HepG2 (cell line): Measurements from ENCODE around the gene DNAJC1. TPM values are rescaled to one million over a fixed set of nuclear protein-coding genes. Genes with fewer than 3 reads are reported as not detected.

Experiments
- HDAC2 ChIP-seq: sonication (generic); formaldehyde crosslinking; IDR thresholded peaks from 2 replicates; pipeline ENCODE4 v1.4.0; 2020; ENCODE audit warnings: missing genetic modification reagents
- IKZF5 ChIP-seq: IDR thresholded peaks from 2 replicates; pipeline ENCODE4 v1.6.1; 2018; ENCODE audit warnings: missing genetic modification reagents, mild to moderate bottlenecking, missing compliant biosample characterization
- KAT2B ChIP-seq: fragments of 150-350 bp; IDR thresholded peaks from 2 replicates; pipeline ENCODE4 v1.6.1; 2014; ENCODE audit warnings: low read depth, low read length, borderline replicate concordance
- KIAA2018 ChIP-seq: sonication (generic); formaldehyde crosslinking; IDR thresholded peaks from 2 replicates; pipeline ENCODE4 v1.5.0; 2020; ENCODE audit warnings: mild to moderate bottlenecking, missing genetic modification reagents, borderline replicate concordance
- PCBP2 ChIP-seq: fragments of 200-400 bp; formaldehyde crosslinking; optimal IDR thresholded peaks from 2 replicates; pipeline ENCODE3; 2018; ENCODE audit warnings: low read length, low read depth; ENCODE audit not compliant: poor library complexity, severe bottlenecking
- RXRA ChIP-seq: sonication (generic); formaldehyde crosslinking; IDR thresholded peaks from 2 replicates; pipeline ENCODE4 v1.5.1; 2020; ENCODE audit warnings: missing genetic modification reagents
- SP1 ChIP-seq, 2 experiments: fragments of 450-650 bp in 1 of 2; sonication (generic) in 1 of 2; formaldehyde crosslinking in 1 of 2; IDR thresholded peaks; 2 replicates each; pipeline versions ENCODE4 v1.4.0 to v1.6.1; 2016 to 2020; ENCODE audit warnings: missing genetic modification reagents in 1 of 2
- SRY ChIP-seq: sonication (generic); formaldehyde crosslinking; IDR thresholded peaks from 2 replicates; pipeline ENCODE4 v1.8.0; 2022; ENCODE audit warnings: mild to moderate bottlenecking, missing genetic modification reagents
- ZNF274 ChIP-seq: sonication (generic); formaldehyde crosslinking; IDR thresholded peaks from 2 replicates; pipeline ENCODE4 v1.5.1; 2020; ENCODE audit warnings: mild to moderate bottlenecking, missing genetic modification reagents
- ZNF501 ChIP-seq: sonication (generic); formaldehyde crosslinking; IDR thresholded peaks from 2 replicates; pipeline ENCODE4 v1.5.1; 2020; ENCODE audit warnings: mild to moderate bottlenecking, moderate library complexity, missing genetic modification reagents
- ZNF792 ChIP-seq: IDR thresholded peaks from 2 replicates; pipeline ENCODE4 v1.6.1; 2016
- polyA plus RNA-seq, 8 experiments: library from polyadenylated mRNA; depleted of rRNA in 3 of 8; stranded (reverse) in 7 of 8; unstranded in 1 of 8; fragments of >200 nt; fragmentation: Illumina TruSeq in 4 of 8; extraction: Trizol in 4 of 8; gene quantifications; 2 replicates each; pipeline versions ENCODE4 v1.2.1 to v1.2.3, GENCODE V29; 2011 to 2016; ENCODE audit warnings: low read depth in 4 of 8, missing spikeins in 1 of 8, mixed read lengths in 1 of 8; ENCODE audit not compliant: insufficient read depth in 1 of 8
- total RNA-seq, 5 experiments: library from RNA; depleted of rRNA; stranded (reverse); fragments of >200 nt; fragmentation: Illumina TruSeq; extraction: Trizol; gene quantifications; 2 replicates each; pipeline ENCODE4 v1.2.3, GENCODE V29; 2016; ENCODE audit warnings: low read depth in 1 of 5
- TF ChIP-seq, protein P1 (sequence below): IDR thresholded peaks from 2 replicates; pipeline ENCODE4 v1.6.1; 2016
- TF ChIP-seq, protein P2 (sequence below): sonication (generic); formaldehyde crosslinking; IDR thresholded peaks from 2 replicates; pipeline ENCODE4 v1.9.0; 2021; ENCODE audit warnings: missing genetic modification reagents, borderline replicate concordance

The DNAJC1 gene
- total and polyA plus RNA-seq, 2 of the 13 experiments (the other 11 are each of a cell fraction or from before 2014, with no cell fraction given), result 9.9 to 16.6 TPM

DNA sequence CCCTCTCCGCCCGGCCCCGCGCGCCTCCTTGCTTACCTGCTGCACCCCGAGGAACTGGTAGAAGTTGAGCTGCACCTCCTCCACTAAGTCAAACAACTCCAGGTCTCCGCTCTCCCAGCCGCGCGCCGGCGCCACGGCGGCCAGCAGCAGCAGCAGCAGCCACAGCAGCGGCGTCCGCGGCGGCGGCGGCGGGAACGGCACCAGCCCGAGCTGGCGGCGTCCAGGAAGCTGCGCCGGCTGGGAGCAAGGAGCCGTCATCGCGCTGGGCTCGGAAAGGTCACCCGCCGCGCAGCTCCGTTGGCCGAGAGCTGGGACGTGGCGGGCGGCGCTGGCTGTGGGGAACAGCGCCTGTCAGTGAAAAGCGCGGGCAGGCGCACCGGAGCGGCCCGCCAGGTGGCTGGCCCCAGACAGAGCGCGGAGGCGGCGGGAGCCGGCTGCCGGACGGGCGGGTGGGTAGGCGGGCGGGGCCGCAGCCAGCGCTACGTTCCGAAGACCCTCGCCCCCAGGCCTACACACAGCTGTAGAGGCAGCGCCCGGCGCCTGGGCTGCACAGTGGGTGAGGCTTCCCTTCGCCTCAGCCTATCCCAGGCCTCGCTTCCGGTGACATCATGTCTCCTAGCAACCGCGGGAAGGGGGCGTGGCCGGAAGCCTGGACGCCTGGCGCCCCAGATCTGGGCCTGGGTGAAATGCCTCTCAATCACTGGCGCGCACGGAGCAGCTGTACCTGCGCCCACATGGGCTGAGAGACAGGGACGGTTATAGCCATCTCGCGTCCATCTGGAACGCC, at the start of gene DNAJC1 (continued):
- TF ChIP-seq, protein P1, sequence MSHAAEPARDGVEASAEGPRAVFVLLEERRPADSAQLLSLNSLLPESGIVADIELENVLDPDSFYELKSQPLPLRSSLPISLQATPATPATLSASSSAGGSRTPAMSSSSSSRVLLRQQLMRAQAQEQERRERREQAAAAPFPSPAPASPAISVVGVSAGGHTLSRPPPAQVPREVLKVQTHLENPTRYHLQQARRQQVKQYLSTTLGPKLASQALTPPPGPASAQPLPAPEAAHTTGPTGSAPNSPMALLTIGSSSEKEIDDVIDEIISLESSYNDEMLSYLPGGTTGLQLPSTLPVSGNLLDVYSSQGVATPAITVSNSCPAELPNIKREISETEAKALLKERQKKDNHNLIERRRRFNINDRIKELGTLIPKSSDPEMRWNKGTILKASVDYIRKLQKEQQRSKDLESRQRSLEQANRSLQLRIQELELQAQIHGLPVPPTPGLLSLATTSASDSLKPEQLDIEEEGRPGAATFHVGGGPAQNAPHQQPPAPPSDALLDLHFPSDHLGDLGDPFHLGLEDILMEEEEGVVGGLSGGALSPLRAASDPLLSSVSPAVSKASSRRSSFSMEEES (CRISPR knock-in tag), result 0 out of 2 replicates have a peak, but pooled peaks have one; percentile 22
- TF ChIP-seq IKZF5 (CRISPR knock-in tag), result peak; percentile 13
- no peak for TF ChIP-seq KIAA2018 (CRISPR knock-in tag)
- TF ChIP-seq, protein P2, sequence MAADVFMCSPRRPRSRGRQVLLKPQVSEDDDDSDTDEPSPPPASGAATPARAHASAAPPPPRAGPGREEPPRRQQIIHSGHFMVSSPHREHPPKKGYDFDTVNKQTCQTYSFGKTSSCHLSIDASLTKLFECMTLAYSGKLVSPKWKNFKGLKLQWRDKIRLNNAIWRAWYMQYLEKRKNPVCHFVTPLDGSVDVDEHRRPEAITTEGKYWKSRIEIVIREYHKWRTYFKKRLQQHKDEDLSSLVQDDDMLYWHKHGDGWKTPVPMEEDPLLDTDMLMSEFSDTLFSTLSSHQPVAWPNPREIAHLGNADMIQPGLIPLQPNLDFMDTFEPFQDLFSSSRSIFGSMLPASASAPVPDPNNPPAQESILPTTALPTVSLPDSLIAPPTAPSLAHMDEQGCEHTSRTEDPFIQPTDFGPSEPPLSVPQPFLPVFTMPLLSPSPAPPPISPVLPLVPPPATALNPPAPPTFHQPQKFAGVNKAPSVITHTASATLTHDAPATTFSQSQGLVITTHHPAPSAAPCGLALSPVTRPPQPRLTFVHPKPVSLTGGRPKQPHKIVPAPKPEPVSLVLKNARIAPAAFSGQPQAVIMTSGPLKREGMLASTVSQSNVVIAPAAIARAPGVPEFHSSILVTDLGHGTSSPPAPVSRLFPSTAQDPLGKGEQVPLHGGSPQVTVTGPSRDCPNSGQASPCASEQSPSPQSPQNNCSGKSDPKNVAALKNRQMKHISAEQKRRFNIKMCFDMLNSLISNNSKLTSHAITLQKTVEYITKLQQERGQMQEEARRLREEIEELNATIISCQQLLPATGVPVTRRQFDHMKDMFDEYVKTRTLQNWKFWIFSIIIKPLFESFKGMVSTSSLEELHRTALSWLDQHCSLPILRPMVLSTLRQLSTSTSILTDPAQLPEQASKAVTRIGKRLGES (CRISPR knock-in tag), result no peak
- TF ChIP-seq ZNF792 (CRISPR knock-in tag), result no peak
- TF ChIP-seq SRY (CRISPR knock-in tag), result no peak
- TF ChIP-seq SP1 (IDR thresholded peaks at IDR 0.05), result no peak
- TF ChIP-seq SP1 (CRISPR knock-in tag; IDR thresholded peaks at IDR 0.05), result peak; percentile 83
- no peak for TF ChIP-seq KAT2B
- TF ChIP-seq RXRA (CRISPR knock-in tag), result peak; percentile 70
- TF ChIP-seq ZNF501 (CRISPR knock-in tag), result no peak
- TF ChIP-seq ZNF274 (CRISPR knock-in tag), result 0 out of 2 replicates have a peak, but pooled peaks have one; percentile 8
- no peak for TF ChIP-seq PCBP2
- peak; percentile 57; the same call in 1 of the 2 replicates for TF ChIP-seq HDAC2 (CRISPR knock-in tag)
